Stimulated activated CD8-positive, alpha-beta memory T cell treated with anti-CD3 and anti-CD28 coated beads, Interleukin-15, amount 100 ng/mL, for 48 hours (primary cell): ENCODE data around the gene HIPK4.
"Not testable (repeated sequence)": the region's sequence is repeated elsewhere in the genome, so short reads cannot be mapped to it uniquely, and the experiment has no call there.

Experiments used
- DNase-seq, 2 donors: peaks; one replicate each; pipeline ENCODE4 v3.0.0-alpha.2; 2020; ENCODE audit warnings: low read depth in 2 of 2

HIPK4 gene

DNA sequence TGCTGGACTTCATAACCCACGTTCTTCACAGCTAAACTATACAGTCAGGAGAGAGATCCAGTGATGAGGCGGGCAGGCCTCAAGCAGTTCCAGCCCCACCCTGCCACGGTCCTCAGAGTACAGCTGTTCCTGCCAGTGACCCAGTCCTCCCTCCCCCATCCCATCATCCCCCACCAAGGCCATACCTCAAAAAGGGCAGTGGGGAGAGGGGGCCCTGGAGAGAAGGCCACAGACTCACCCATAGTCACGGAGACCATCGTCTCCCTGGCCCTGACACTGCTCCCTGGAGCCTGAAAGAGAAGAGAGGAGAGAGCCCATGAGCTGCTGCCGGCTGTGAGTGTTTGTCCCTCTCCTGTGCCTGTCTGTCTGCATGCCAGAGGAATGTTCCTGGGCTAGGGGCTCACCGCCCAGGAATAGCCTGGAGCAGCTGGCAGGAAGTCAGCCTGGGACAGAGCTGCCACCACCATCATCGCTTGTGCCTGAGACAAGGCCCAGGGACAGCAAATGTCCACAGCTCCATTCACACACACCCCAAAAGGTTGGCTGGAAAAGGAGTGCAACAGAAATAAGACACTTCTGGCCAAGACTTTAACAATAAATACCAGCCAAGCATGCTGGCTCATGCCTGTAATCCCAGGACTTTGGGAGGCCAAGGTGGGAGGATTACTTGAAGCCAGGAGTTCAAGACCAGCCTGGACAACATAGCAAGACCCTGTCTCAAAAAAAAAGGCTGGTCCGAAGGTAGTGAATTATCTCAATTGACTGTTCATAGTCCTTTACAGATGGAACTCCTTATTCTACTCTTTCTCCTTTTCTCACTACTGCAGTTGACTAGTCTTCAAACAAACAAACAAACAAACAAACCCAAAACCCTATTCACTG, 48.1 kb downstream of the HIPK4 start:
- no peak for DNase-seq

DNA sequence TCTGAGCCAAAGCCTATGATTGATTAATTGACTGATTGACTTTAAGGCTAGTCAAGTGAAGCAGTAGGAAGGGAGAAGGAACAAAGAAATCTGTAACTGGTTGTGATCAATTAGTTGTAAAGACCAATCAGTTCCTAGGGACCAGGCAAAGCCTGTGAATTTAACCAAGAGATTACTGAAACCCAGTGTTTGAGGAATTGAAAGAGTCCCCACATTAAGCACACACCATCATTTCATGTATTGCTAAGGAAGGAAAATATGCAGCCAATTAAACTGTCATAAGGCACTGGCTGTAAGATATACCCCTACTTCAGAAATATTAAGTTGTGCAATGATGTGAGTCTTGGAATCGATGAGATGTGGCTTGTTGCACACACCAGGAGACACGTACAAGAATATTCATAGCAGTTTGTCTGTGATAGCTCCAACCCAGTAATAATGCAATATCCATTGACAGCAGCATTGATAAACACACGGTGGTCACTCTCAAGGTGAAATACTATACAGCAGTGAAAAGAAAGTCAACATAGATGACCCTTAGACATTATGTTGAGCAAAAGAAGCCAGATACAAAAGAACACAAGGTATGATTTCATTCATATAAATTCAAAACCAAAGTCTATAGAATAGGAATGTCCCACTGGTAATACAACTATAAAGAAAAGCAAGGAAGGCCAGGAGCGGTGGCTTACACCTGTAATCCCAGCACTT, 50.8 kb downstream of the HIPK4 start:
- no peak for DNase-seq

DNA sequence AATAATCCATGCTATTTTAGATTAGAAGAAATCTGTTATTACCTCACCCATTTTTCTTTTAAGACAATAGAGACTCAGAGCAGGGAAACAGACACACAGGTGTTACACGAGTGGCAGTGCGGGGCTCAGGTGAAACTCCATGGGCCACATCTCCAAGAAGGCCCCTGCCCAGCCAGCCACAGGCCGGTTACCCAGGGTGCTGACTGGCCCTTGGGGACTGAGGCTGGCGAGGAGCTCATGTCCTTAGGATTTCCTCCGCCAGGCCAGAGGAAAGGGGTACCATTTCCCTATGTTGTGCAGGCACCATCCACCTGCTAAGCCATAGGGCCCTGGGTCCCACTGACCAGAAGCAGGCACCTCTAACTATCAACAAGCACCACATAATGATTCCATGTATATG, 52.4 kb downstream of the HIPK4 start:
- no peak for DNase-seq

DNA sequence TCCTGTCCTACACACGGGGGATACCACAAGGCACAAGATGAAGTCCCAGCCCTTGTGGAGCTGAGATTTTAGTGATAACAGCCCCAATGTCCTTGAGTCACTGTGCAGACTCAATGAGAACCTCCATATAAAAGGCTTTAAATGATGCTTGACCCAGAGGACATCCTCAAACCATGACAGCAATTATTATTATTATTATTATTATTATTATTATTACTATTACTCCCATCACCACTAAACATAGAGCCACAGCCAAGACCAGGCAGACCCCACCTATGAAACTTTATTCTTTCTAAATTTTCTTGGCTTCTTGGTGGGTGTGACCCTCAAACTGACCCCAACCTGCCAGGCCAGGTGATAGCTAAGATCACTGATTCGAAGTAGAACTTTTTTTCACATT, 52.9 kb downstream of the HIPK4 start:
- DNase-seq, result no peak

DNA sequence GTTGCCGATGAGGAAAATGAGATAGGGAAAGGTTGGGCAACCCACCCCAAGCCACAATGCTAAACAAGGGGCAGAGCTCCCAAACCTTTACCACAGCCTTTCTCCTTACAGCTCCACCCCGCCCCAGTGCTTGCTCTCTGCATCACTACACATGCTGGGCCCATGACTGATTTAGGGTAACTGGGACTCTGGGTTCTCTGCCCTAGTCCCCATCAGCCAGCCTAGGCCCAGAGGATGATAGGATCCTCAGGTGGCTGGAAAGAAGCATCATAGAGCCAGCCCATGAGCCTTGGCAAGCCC, 53.4 kb downstream of the HIPK4 start:
- no peak for DNase-seq

DNA sequence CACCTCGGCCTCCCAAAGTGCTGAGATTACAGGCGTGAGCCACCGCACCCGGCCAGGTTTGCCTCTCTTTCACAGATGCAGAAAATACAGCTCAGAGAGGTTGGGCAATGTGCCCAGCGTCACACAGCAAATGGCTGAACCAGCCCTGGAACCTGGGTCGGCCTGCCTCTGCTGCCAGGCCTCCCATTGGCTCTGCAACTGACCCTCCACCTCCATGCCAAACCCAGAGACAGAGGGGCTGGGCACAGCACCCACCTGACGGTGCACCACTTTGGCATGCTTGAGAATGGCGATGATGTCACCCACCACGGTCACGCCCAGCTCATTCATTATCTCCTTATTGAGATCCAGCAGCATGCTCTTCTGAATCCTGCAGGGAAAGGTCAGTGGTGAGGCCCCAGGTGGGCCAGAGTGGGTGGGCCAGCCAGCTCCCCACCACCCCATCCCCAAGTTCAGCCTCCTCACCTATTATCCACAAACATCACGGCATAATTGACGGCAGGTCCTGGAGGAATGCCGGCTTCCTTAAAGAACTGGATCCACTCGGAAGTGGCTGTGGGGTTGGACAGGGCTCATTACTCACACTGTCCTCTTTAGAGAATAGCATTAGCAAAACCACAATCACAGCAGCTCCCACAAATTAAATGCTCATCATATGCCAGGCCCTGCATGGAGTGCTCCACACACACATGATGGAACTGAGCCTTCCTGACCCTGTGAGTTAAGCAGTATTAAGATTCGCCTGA, 54.0 kb downstream of the HIPK4 start:
- DNase-seq, result no peak

DNA sequence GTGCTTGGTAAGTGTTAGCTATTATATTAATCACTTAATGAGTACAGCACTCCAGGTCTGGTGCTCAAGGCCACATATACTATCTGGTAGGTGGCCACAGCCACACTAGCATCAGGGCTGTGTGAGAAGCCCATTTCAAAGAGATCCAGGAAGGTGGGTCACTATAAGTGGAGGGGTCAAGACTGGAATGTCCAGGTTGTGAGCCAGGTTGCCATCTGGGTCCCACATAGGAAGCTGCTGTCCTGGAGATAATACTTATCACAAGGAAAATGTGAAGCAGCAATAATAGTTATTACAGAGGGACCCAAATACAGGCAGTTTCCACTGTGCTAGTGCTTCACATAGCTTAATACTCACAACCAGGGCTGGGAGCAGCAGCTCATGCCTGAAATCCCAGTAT, 54.9 kb downstream of the HIPK4 start:
- DNase-seq, result no peak

DNA sequence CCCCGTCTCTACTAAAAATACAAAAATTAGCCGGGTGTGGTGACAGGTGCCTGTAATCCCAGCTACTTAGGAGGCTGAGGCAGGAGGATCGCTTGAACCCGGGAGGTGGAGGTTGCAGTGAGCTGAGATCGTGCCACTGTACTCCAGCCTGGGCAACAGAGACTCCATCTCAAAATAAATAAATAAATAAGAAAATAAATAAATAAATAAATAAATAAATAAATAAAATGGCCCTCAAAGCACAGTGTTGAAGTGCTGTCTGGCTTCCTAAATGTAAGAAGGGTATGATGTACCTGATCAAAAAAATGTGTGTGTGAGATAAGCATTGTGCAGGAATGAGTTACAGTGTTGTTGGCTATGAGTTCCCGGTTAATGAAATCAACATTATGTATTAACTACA, 56.9 kb downstream of the HIPK4 start:
- not testable (repeated sequence) for DNase-seq

DNA sequence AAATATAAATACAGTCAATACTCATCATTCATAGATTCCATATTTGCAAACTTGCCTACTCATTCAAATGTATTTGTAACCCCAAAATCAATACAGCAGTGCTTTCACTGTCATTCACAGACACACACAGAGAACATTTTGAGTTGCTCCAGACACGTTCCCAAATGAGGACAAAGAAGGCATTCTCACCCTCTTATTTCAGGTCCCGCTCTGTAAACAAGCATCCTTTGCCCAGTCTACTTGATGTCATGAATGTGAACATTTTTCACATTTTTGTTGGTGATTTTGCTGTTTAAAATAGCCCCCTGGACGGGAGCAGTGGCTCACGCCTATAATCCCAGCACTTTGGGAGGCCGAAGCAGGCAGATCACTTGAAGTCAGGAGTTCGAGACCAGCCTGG, 57.3 kb downstream of the HIPK4 start:
- DNase-seq, result no peak

DNA sequence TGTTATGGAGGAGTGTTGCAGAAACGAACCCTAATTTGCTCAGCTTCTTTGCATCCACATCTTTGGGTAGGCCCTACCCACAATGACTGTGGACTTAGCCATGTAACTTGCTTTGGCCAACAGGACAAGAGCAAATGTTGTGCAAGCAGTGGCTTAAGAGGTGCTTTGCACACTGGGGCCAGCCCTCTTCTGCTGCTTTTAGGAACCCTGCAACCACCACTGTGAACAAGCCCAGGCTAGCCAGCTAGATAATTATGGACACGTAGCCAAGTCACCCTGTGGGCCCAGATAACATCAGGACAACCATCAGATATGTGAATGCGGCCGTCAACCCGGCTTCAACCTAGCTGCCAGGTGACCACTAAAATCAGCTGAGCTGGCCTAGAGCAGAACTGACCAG, 58.9 kb downstream of the HIPK4 start:
- DNase-seq, result no peak
